ENCODE results near the gene LIN7B.

LIN7B gene

GRCh38 chr19:49167857-49168409 is 53.8 kb downstream of the LIN7B start:
- H3K4me3 ChIP-seq, result no peak overlapping the region
- peaks cover 0 to 9% (median 2%) of the 10 kb centered on the region in 10 experiments; a peak in 2 of 20 replicates for H3K4me1 ChIP-seq
- H4K20me1 ChIP-seq, result peaks cover 0 to 15% (median 0%) of the 10 kb centered on the region in 11 experiments; a peak in 5 of 22 replicates
- H3K27me3 ChIP-seq, result no peaks in the 10 kb centered on the region
- no peak overlapping the region for H3K4me2 ChIP-seq
- TF ChIP-seq Cebpa-rat (IDR thresholded peaks at IDR 0.05), result no peak
- peaks cover 0 to 71% (median 6%) of the 10 kb centered on the region in 11 experiments; a peak in 10 of 22 replicates for H3K36me3 ChIP-seq
- H3K9me3 ChIP-seq (replicated peaks in 1 of 11), result no peaks in the 10 kb centered on the region
- no peak overlapping the region for H3K9ac ChIP-seq
- H3K27ac ChIP-seq, result no peak overlapping the region
